GM18508 (cell line): ENCODE data around the gene UBE2R2.
"Not testable (repeated sequence)": the region's sequence is repeated elsewhere in the genome, so short reads cannot be mapped to it uniquely, and the experiment has no call there.

Experiments
- ATAC-seq: cut with Tn5 transposase; IDR thresholded peaks from one replicate; pipeline ENCODE4 v1.9.1; 2021; ENCODE audit warnings: moderate number of reproducible peaks; ENCODE audit not compliant: insufficient read depth, unreplicated experiment

Gene UBE2R2

GRCh38 chr9:33798545-33798944, 18.4 kb upstream of the UBE2R2 start:
- ATAC-seq: no peak

- no peak for ATAC-seq
These were observed 16.8 kb upstream of the UBE2R2 start for GRCh38 chr9:33799928-33800704.

DNA sequence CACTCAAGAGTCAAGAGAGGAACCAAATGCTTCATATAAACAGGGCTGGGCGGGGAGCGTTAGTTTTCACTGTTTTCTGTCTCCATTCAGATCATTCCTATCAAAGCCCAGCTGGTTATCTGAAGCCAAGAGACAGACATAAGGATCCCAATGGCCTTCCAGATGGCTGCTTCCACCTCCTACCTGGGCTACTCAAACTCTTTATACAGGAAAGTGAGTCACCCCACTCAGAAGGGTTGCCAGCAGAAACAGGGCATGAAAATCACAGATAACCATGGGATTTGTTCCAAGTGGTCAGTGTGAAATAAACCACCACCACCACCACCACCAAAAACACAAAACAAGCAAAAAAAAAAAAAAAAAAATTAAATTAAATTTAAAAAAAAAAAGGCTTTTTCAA, 16.1 kb upstream of the UBE2R2 start:
- ATAC-seq: no peak

DNA sequence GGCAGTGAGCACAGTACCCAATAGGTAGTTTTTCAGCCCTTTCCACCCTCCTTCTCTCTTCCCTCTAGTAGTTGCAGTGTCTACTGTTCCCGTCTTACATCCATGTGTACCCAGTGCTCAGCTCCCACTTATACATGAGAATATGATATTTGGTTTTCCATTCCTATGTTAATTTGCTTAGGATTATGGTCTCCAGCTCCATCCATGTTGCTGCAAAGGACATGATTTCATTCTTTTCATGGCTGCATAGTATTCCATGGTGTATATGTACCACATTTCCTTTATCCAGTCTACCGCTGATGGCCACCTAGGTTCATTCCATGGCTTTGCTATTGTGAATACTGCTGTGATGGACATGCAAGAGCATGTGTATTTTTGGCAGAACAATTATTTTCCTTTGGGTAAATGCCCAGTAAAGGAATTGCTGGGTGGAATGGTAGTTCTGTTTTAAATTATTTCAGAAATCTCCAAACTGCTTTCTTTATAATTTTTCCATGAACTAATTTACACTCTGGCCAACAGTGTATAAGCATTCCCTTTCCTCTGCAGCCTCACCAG, 14.9 kb upstream of the UBE2R2 start:
- not testable (repeated sequence) for ATAC-seq

DNA sequence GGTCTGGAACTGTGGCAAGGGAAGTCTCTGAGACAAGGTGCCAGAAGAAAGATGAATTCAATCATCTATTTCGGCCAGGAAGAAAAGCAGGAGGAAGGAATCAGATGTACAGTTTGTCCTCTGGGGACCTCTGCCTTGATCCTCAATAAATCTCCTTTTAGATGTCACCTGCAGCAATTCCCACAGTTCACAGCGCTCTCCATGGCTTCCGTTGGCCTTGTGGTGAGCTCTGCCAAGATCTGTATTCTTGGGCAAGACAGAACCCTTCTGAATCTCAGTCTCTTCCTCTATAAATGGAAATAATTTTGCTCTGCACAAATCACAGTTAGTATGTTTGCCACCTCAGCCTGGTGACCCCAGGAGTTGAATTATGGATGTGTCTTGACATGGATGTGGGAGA, 12.8 kb upstream of the UBE2R2 start:
- not testable (repeated sequence) for ATAC-seq

DNA sequence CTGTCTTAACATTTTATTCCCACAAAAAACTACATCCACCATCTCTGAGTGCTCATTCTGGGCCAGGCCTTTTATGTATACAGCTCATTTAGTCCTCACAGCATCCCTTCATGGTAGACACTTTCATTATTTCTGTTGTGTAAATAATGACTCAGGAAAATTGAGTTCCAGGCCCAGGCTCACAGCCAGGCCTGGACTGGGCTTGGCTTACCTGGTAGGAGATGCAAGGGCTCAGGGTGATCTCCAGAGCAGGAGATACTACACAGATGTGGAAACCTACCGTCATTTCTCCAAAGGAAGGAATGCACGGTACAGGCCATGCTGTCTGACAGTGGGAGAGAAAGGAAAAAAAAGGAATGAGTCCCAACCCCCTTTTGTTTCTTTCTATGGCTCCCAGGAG, 9.8 kb upstream of the UBE2R2 start:
- ATAC-seq: not testable (repeated sequence)

GRCh38 chr9:33808979-33809322, 8.0 kb upstream of the UBE2R2 start:
- not testable (repeated sequence) for ATAC-seq

GRCh38 chr9:33809506-33809905, 7.5 kb upstream of the UBE2R2 start:
- ATAC-seq: no peak

DNA sequence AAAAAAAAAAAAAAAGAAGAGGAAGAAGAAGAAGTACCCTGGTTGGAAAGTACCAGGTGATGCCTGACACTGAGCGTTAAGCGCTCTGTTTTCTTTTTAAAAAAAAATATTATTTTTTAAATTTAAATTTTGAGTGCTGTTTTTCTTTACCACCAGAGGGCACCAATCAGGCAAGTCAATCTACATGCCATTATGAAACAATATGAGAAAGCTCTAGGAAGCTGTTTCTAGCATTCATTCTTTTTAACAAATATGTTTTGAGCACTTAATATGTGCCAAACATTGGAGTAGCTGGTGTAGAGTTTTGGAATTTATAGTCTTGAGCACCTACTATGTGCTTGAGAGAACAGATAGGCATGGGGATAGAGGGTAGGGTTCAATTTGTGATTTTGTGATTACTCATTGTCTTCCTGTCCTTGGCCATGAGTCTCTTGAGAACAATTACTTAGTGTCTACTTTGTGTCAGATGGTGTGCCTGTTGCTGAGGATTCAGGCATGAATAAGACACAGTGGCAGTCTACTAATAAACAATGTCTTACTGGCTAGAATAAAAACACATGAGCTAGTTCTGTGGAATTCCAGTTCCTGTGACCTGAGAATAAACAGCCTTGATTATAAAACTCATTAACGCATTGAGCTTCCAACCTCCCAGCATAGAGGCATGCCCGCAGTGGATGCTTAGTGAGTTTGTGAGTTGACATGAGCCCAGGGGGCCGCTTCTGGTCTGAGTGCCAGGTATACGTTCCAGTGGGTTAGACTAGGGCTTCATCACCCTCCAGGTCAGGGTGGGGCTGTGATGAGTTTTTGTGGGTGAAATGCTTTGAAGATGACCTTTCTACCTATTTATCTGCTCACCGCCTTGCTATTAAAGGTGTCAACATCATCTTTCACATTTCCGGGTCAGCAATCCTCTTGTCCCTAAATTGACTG, 3.0 kb upstream of the UBE2R2 start:
- ATAC-seq: no peak

GRCh38 chr9:33815781-33816180, 1.2 kb upstream of the UBE2R2 start:
- ATAC-seq: no peak

- ATAC-seq: no peak
These were observed 587 bp downstream of the UBE2R2 start for GRCh38 chr9:33817327-33818166.

GRCh38 chr9:33818167-33818846, 1.3 kb downstream of the UBE2R2 start:
- no peak for ATAC-seq

DNA sequence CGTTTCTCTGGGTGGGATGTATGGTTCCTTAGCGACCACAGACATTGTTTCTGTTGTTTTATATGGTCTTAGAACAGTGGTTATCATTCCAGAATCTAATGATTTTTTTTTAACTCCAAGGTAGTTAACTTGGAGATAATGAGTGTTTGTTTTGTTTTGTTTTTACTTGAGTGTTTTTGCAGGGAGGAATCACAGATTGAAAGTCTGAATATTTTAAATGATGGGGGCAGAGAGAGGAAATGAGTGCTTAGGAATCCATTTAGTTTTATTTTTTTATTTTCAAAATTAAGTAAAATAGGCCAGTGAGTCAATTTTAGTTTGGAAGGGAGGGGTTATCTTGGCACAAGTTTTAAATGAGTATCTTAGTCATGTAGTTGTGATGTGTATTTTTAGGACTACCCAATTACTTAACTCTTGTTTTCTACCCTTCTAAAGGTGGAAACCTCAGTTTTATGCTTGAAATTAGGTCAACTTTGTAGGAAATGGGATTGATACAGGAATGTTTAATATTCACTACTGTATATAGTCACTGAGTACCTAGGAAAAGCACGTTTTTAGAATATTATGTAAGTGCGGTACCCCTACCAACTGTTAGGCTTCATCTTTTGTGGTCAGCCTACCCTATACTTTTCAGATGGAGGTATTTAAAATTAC, 2.0 kb downstream of the UBE2R2 start:
- ATAC-seq: no peak

- no peak for ATAC-seq
These were observed 3.3 kb downstream of the UBE2R2 start for GRCh38 chr9:33820231-33820745.

- no peak for ATAC-seq
These were observed 6.8 kb downstream of the UBE2R2 start for GRCh38 chr9:33823801-33824200.

DNA sequence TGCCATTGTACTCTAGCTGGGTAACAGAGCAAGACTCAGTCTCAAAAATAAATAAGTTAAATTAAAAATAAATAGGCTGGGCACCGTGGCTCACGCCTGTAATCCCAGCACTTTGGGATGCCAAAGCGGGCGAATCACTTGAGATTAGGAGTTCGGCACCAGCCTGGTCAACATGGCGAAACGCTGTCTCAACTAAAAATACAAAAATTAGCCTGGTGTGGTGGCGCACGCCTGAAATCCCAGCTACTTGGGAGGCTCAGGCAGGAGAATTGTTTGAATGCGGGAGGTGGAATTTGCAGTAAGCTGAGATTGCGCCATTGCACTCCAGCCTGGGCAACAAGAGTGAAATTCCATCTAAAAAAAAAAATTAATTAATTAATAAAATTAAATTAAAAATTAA, 10.3 kb downstream of the UBE2R2 start:
- ATAC-seq: not testable (repeated sequence)

DNA sequence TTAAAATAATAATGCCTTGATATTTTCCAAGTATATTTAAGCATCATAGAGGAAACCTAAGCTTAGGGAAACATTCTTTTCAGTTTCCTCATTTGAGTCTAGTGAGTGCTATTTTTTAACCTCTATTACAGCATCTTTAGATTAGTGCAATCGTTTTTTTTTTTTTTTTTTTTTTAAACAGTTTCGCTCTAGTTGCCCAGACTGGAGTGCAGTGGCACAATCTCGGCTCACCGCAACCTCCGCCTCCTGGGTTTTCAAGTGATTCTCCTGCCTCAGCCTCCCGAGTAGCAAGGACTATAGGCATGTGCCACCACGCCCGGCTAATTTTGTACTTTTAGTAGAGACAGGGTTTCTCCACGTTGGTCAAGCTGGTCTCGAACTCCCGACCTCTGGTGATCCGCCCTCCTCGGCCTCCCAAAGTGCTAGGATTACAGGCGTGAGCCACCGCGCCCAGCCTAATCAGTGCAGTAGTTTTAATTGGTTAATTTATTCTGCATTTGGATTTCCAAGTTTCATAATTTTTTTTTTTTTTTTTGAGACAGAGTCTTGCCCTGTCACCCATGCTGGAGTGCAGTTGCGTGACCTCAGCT, 12.8 kb downstream of the UBE2R2 start:
- ATAC-seq: not testable (repeated sequence)

- ATAC-seq: no peak
These were observed 18.8 kb downstream of the UBE2R2 start for GRCh38 chr9:33835625-33836260.
